Esophagus muscularis mucosa (tissue), 4 donors: ENCODE results near the gene TRPT1. TPM values are rescaled to one million over a fixed set of nuclear protein-coding genes. Genes with fewer than 3 reads are reported as not detected.

Experiments
- DNase-seq: peaks from one replicate; pipeline ENCODE4 v3.0.0-alpha.2; 2017; ENCODE audit errors: extremely low spot score
- H3K27ac ChIP-seq, 4 donors: fragments of 200-600 bp; sonication (generic); replicated peaks in 1 of 4; 1 replicate in 3 of 4; 2 replicates in 1 of 4; pipeline ENCODE4 v1.5.1; 2016 to 2019; ENCODE audit warnings: mild to moderate bottlenecking in 1 of 4
- H3K27me3 ChIP-seq, 4 donors: fragments of 200-600 bp; sonication (generic); one replicate each; pipeline versions ENCODE4 v1.5.1 to v1.6.0; 2016 to 2019
- H3K36me3 ChIP-seq, 4 donors: fragments of 200-600 bp; sonication (generic); one replicate each; pipeline ENCODE4 v1.5.1; 2016 to 2019
- H3K4me1 ChIP-seq, 4 donors: fragments of 200-600 bp; sonication (generic); one replicate each; pipeline ENCODE4 v1.5.1; 2016 to 2019
- H3K4me3 ChIP-seq, 4 donors: fragments of 200-600 bp; sonication (generic); 1 replicate in 2 of 4; 2 replicates in 2 of 4; pipeline ENCODE4 v1.5.1; 2016 to 2019; ENCODE audit warnings: mild to moderate bottlenecking in 4 of 4, moderate library complexity in 1 of 4
- H3K9me3 ChIP-seq, 4 donors: fragments of 200-600 bp; sonication (generic); 1 replicate in 3 of 4; 2 replicates in 1 of 4; pipeline ENCODE4 v1.5.1; 2016 to 2019
- CTCF ChIP-seq, 3 experiments: fragments of 200-600 bp in 2 of 3; fragments of 450-650 bp in 1 of 3; sonication (generic) in 2 of 3; IDR thresholded peaks; one replicate each; pipeline ENCODE4 v1.5.1; 2017 to 2019; ENCODE audit warnings: antibody characterized with exemption in 3 of 3, mild to moderate bottlenecking in 2 of 3, moderate library complexity in 1 of 3
- EP300 ChIP-seq: sonication (generic); formaldehyde crosslinking; IDR thresholded peaks from one replicate; pipeline ENCODE4 v1.6.1; 2017; ENCODE audit warnings: antibody characterized with exemption
- POLR2A ChIP-seq: fragments of 450-650 bp; IDR thresholded peaks from one replicate; pipeline ENCODE4 v1.6.1; 2017; ENCODE audit warnings: antibody characterized with exemption, moderate library complexity, mild to moderate bottlenecking, low read depth
- POLR2AphosphoS5 ChIP-seq, 2 donors: sonication (generic); formaldehyde crosslinking; IDR thresholded peaks; one replicate each; pipeline ENCODE4 v1.6.1; 2017; ENCODE audit warnings: antibody characterized with exemption in 2 of 2
- WGBS: methylation state at CpG from one replicate; pipeline ENCODE4 v1.1.5; 2018; 5-methylcytosine and 5-hydroxymethylcytosine counted together
- intact Hi-C: fragments of 100-400 bp; cut with DNase I; formaldehyde crosslinking; loops from one replicate; pipeline ENCODE4 v1.15.1; 2023
- total RNA-seq, 4 donors: library from RNA; depleted of rRNA; stranded (reverse); fragments of >200 nt; gene quantifications; one replicate each; pipeline versions ENCODE4 v1.1.0 to v1.2.1, GENCODE V29; 2016

The TRPT1 gene
- total RNA-seq, 4 donors from 2014 or later, result 42.3 to 90.5 (median 72.1) TPM

DNA sequence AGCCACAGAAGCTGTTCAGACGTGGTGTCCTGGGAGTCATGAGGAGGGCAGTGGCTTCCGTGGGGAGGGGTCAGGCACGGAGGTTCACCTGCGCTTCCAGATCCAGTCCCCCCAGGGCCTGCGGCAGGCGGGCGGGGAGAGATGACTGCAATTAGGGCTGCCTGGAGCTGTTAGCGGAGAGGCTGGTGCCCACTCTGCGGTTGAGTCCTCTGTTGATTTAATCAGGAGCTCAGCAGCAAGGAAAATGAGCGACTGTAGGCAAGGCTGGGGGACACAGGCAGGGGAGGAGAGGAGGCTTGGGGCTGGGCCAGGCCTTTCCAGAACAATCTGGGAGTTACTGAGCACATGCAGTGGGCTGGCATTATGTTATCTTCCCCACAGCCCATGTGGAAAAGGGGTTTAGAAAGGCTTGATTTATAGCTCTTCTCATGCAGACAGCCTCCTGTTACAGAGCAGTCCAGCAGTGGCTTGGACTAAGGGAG, 38.4 kb upstream of the TRPT1 start:
- DNase-seq, result no peak
- no peak overlapping the region for H3K27ac ChIP-seq
- H3K27me3 ChIP-seq, result no peaks in the 10 kb centered on the region
- peaks cover 22 to 24% (median 23%) of the 10 kb centered on the region in 4 donors for H3K4me1 ChIP-seq
- H3K4me3 ChIP-seq, result no peak overlapping the region
- no peaks in the 10 kb centered on the region for H3K9me3 ChIP-seq
- 87% methylated on average over 10 of the region's 10 CpGs for WGBS
- peaks cover 25 to 77% (median 76%) of the 10 kb centered on the region in 4 donors for H3K36me3 ChIP-seq
- intact Hi-C loops, result no loop called here
- TF ChIP-seq POLR2A, result no peak
- no peak for TF ChIP-seq EP300
- no peak for TF ChIP-seq CTCF (IDR thresholded peaks at IDR 0.05)
- no peak for TF ChIP-seq POLR2AphosphoS5 (IDR thresholded peaks at IDR 0.05)

GRCh38 chr11:64263947-64264317, 37.9 kb upstream of the TRPT1 start:
- Histone ChIP-seq H3K4me3 (no peak overlapping the region), H3K4me1 (peaks cover 20 to 21% (median 21%) of the 10 kb centered on the region in 4 donors), H3K36me3 (peaks cover 27 to 82% (median 81%) of the 10 kb centered on the region in 4 donors), H3K9me3 (no peaks in the 10 kb centered on the region), H3K27me3 (no peaks in the 10 kb centered on the region), H3K27ac (no peak overlapping the region)
- no peak for DNase-seq
- intact Hi-C loops, result no loop called here
- TF ChIP-seq POLR2A, result no peak
- no peak for TF ChIP-seq EP300
- no peak for TF ChIP-seq POLR2AphosphoS5 (IDR thresholded peaks at IDR 0.05)
- TF ChIP-seq CTCF (IDR thresholded peaks at IDR 0.05), result no peak
- WGBS, result 83% methylated on average over 3 of the region's 8 CpGs

DNA sequence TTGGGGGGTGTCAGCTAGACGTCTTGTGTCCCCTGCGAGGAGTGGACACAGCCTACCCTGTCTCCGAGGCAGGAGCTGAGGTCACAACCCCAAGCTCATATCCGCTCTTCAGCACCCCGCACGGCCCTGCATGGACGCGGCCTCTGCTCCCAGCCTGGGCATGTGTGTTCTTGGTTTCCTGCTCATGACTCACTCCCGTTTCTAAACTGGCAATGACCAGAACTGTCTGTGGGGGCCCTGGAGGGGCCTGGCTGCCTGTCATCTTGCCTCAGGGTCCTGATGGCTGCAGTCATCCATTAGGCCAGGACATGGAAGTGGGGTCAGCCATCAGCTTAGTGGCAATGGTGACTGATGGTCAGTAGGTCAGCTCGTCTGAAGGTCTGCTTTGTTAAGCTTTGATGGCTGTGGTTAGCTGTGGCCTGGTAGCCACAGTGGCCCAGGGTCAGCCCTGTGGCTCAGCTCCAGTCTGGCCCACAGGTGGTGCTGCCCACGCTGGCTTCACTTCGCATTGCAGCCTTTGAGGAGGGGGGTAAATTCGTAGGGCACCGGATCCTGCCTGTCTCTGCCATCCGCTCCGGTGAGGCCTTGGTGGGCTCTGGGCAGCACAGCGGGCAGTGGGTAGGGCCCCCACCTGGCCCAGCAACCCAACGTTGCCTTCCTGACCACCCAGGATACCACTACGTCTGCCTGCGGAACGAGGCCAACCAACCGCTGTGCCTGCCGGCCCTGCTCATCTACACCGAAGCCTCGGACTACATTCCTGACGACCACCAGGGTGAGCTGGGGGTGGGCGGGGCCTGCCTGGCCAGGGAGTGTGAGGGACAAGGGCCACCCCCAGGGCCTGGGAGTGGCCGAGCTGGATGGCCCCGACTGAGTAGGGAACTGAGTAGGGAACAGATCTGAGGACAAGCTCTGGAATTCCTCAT, 37.3 kb upstream of the TRPT1 start:
- no peaks in the 10 kb centered on the region for H3K27me3 ChIP-seq
- H3K4me3 ChIP-seq, result no peak overlapping the region
- intact Hi-C loops, result no loop called here
- WGBS, result 61% methylated on average over 6 of the region's 29 CpGs
- TF ChIP-seq POLR2AphosphoS5 (IDR thresholded peaks at IDR 0.05) (no peak), EP300 (no peak), CTCF (IDR thresholded peaks at IDR 0.05) (no peak), POLR2A (no peak)
- no peak for DNase-seq
- H3K9me3 ChIP-seq, result no peaks in the 10 kb centered on the region
- peaks cover 14 to 15% (median 14%) of the 10 kb centered on the region in 4 donors for H3K4me1 ChIP-seq
- peaks cover 32 to 89% (median 87%) of the 10 kb centered on the region in 4 donors for H3K36me3 ChIP-seq
- H3K27ac ChIP-seq, result no peak overlapping the region

DNA sequence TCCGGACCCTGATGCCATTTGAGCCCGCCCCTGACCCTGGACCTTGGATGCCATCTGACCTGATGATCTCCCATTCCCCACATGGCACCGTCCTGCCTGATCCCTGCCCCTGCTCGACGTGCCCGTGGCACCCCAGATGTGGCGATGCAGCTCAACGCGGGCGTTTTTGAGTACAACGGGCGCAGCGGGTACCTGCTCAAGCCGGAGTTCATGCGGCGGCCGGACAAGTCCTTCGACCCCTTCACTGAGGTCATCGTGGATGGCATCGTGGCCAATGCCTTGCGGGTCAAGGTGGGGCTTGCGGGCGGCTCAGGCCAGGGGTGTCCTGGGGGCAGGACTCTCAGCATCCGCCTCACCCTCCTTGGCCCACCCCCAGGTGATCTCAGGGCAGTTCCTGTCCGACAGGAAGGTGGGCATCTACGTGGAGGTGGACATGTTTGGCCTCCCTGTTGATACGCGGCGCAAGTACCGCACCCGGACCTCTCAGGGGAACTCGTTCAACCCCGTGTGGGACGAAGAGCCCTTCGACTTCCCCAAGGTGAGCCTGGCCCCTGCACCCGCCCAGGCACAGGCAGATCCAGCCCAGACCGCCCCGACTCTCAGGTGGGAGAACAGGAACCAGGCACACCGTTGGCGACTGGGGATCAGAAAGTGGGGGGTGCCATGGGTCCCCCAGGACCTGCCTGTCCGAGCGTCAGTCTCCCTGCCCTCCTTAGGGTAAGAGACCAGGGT, 36.5 kb upstream of the TRPT1 start:
- no peak for DNase-seq
- H3K4me1 ChIP-seq, result peaks cover 5 to 6% (median 6%) of the 10 kb centered on the region in 4 donors
- no peak overlapping the region for H3K27ac ChIP-seq
- H3K4me3 ChIP-seq, result no peak overlapping the region
- 92% methylated on average over 8 of the region's 42 CpGs for WGBS
- H3K27me3 ChIP-seq, result no peaks in the 10 kb centered on the region
- H3K9me3 ChIP-seq, result no peaks in the 10 kb centered on the region
- intact Hi-C loops, result no loop called here
- H3K36me3 ChIP-seq, result peaks cover 32 to 97% (median 94%) of the 10 kb centered on the region in 4 donors
- TF ChIP-seq CTCF (IDR thresholded peaks at IDR 0.05), result no peak
- TF ChIP-seq POLR2A, result no peak
